HG03196 (cell line): Measurements from ENCODE around the gene CHODL.

Experiments used
- ATAC-seq: cut with Tn5 transposase; IDR thresholded peaks from one replicate; pipeline ENCODE4 v1.9.1; 2021; ENCODE audit not compliant: unreplicated experiment

The CHODL gene

GRCh38 chr21:18244671-18245463 is at the start of gene CHODL:
CHODL (plus strand) TSS chr21:18244833; CDS start chr21:18245224, 391 bp downstream.
- no peak for ATAC-seq

- no peak for ATAC-seq
These were observed 39.7 kb upstream of the CHODL start for GRCh38 chr21:18204931-18205330.

DNA sequence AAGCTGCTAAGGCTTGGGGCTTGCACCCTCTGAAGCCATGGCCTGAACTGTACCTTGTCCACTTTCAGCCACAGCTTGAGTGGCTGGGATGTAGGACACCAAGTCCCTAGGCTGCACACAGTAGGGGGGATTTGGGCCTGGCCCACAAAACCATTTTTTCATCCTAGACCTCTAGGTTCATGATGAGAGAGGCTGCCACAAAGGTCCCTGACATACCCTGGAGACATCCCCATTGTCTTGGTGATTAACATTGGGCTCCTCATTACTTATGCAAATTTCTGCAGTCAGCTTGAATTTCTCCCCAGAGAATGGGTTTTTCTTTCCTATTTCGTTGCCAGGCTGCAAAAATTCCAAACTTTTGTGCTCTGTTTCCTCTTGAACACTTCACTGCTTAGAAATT is 26.3 kb upstream of the CHODL start:
- ATAC-seq, result no peak

- ATAC-seq, result no peak
These were observed 24.1 kb upstream of the CHODL start for GRCh38 chr21:18220498-18220897.

DNA sequence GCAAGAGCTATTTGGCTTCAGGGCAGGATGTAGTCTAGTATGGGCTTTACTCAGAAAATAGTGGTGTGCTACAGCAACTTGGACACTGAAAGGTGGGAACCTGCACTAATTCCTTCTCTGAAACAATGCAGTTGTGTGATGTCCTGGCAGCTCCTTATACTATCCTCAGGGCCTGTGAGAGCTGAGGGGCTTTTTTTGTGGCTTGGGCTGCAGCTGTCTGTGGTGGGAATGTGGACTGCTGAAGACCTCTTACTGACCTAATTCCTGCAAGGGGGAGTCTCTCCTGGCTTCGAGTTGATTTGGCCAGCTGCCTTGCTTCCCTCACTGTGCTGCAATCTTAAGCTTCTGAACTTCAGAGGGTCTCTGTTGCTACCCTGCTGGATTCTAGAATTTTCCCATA is 22.3 kb upstream of the CHODL start:
- ATAC-seq, result no peak

DNA sequence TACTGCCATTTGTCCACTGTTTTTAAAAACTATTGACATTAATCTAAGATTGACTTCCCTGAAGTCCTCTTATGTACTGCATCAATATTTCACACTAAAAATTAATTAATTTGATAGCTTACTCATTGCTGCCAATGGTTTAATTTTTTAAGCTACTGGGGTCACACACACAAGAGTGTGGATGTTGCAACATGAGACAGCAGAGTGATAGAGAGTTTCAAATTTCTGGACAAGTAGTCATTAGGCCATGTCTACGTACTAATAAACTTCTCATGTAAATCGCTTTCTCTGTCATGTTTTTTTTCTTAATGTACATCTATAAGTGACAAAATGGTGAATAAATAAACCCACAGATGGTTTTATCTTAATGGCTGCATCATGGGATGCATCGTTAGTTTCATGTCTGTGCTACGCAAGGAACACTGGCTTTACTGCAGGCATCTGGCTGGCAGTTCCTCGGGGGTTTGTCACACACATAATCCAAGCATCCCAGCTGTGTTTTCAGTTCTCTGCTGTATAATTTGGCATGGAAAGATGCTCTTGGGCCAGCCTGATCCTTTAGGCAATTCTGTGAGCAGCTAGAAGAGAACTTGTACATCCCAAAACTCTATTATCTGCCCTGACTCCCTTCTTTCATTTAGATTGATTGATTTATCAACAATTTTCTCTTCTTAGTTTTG is 16.4 kb upstream of the CHODL start:
- no peak for ATAC-seq

DNA sequence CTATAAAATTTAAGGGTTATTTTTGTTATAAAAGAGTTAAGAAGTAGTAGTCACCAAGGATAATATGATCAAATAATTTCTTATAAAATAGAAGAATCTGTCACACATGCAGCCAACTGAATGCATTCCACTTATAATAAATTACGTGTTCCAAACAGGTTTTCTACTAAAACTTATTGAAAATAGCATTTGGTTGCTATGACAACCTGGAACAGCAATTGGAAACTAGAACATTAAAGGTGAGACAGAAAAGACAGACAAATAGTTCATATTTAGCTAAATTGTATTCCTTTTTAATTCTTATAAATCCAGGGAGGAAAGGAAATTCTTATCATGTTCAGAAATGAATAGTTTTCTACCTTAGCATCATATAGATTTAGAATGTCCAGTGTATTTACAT is 9.1 kb upstream of the CHODL start:
- no peak for ATAC-seq

GRCh38 chr21:18245464-18245967 is 883 bp downstream of the CHODL start:
- ATAC-seq, result no peak

DNA sequence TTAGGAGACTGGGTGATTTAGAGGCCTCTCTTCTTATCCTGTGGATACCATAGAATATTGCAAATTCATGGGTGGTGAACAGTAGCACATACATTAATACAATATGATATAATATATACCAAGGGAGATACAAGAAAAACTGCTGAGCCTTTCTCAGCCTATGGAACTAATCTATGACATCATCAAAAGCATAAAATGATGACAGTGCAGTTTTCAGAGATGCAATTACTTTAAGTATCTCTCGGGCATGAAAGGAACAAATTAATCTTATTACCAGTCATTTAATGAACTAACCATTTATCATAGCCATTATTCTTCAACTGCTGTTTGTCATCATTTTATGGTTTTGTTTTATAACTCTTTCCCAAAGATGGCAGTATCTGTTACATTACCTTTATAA is 3.5 kb downstream of the CHODL start:
- no peak for ATAC-seq

GRCh38 chr21:18249672-18250071 is 5.0 kb downstream of the CHODL start:
- ATAC-seq, result no peak

GRCh38 chr21:18251065-18251464 is 6.4 kb downstream of the CHODL start:
- no peak for ATAC-seq

- no peak for ATAC-seq
These were observed 7.6 kb downstream of the CHODL start for GRCh38 chr21:18252256-18252655.

- no peak for ATAC-seq
These were observed 8.0 kb downstream of the CHODL start for GRCh38 chr21:18252680-18253079.

DNA sequence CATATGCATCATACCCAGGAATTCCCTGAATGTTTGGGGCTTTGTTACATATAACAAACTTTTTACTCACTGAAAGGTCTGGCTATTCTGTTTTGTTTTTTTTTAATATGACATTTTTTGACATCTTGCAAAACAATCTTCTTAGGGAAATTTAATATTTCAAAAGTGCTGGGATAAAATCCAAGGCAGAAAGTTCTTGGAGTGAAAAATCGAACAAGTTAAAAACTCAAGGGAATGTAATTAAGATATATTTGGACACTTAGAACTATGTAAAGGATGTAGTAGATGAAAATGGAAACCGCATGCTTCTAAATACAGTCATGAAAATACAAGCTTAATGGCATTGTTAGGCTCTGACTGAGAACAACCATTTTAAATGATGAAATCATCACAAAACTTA is 8.6 kb downstream of the CHODL start:
- ATAC-seq, result no peak

DNA sequence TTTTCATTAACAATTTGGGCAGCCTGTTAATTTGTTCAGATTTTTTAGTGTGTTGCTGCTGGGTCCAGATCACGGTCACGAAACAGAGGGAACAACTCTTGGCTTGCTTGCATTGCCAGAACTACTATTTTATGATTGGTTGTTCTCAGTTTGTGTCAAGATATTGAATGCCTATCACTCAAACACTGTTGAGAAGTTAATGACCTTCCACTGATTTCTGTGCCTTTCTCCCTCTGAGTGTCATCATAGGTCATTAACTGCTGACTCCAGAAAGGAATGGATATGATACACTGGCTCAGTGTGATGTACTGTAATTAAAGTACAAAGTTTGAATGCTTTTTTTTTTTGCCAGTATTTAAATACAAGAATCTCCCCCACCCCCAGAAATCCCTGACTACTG is 9.2 kb downstream of the CHODL start:
- no peak for ATAC-seq

DNA sequence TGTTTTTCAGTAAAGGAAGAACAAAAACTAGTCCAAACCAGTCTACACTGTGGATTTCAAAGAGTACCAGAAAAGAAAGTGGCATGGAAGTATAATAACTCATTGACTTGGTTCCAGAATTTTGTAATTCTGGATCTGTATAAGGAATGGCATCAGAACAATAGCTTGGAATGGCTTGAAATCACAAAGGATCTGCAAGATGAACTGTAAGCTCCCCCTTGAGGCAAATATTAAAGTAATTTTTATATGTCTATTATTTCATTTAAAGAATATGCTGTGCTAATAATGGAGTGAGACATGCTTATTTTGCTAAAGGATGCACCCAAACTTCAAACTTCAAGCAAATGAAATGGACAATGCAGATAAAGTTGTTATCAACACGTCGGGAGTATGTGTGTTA is 21.3 kb downstream of the CHODL start:
- no peak for ATAC-seq

DNA sequence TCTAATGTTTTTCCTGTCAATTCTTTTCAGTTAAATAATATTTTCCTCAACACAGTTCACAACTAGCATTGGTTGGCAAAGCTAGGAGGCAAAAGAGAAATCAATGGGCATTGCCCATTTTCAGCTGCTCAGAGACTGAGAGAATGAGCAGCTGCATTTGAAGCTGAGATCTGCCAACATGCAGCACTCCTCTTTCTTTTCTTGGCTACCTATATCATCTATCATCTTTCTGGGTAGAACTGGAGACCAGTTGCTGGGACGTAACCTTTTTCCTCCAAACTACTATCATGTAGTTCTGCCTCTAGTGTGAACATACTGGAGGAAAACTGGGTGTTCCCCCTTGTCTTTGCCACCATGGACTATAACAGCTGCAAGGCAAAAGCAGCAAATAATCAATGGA is 22.9 kb downstream of the CHODL start:
- ATAC-seq, result no peak

GRCh38 chr21:18268906-18269305 is 24.3 kb downstream of the CHODL start:
- no peak for ATAC-seq

GRCh38 chr21:18269856-18270255 is 25.2 kb downstream of the CHODL start:
- ATAC-seq, result no peak

DNA sequence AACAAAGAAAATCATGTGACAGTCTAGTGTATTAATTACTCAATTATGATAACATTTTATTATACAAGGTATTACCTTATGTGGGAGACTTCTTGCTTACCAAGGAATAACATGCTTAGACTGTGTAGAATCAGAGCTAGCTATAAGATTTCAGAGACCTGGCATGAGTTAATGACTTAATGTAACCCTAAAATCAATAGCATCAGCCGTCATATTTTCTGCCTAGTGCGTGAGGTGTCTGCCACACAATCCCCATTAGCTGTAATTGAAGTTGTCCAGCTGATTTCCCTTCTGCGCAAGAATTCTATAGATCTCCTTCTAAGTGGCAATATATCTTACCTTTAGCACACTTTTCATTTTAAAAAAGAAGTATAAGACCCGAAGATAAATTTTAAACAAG is 28.8 kb downstream of the CHODL start:
- no peak for ATAC-seq

- ATAC-seq, result no peak
These were observed 29.7 kb downstream of the CHODL start for GRCh38 chr21:18274370-18274769.

DNA sequence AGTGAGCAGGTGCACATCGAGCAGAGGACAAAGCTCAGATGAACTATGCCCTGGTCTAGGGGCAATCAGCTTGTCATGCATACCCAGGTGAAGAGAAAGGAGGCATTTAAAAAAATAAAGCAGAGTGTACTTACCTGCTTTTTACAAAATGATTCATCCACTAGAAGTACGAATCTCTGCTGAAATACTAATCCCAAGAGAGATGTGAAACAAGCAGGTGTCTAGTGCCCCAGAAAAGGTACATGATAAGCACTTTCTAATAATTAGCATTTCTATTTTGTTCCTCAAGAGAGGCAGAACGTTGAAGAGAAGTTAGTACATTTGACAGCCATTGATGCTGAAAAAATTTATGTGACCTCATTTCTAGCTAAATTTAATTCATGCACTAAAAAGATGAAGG is 31.1 kb downstream of the CHODL start:
- ATAC-seq, result no peak
